PC-9 (cell line): ENCODE data around the gene HSD17B8. TPM values are rescaled to one million over a fixed set of nuclear protein-coding genes. Genes with fewer than 3 reads are reported as not detected.

ENCODE experiments used
- BruUV-seq: library from RNA; stranded (reverse); fragments of 400-500 nt; replicated peaks from 2 replicates; lab custom pipeline; 2021; lab: Mats Ljungman, UMichigan
- CTCF ChIA-PET: fragments of 300-600 bp; sonication (Branson Sonifier 250); formaldehyde crosslinking; loops from one replicate; lab custom pipeline; 2022; ENCODE audit warnings: antibody characterized with exemption; lab: Charles Lee
- POLR2A ChIA-PET: fragments of 300-600 bp; sonication (Branson Sonifier 250); formaldehyde crosslinking; loops from one replicate; lab custom pipeline; 2022; ENCODE audit warnings: antibody characterized with exemption; ENCODE audit not compliant: unreplicated experiment; lab: Charles Lee
- DNase-seq, 2 experiments: peaks; one replicate each; pipeline versions ENCODE4 v3.0.0 to v3.0.0-alpha.2; 2015 to 2022; ENCODE audit warnings: mixed read lengths in 1 of 2
- H2AFZ ChIP-seq: fragments of 200-600 bp; sonication (generic); 2 replicates; pipeline ENCODE4 v1.8.1; 2017; ENCODE audit warnings: antibody characterized with exemption
- H3F3A ChIP-seq: fragments of 200-600 bp; sonication (generic); 2 replicates; pipeline ENCODE4 v1.8.1; 2017; ENCODE audit warnings: antibody characterized with exemption, mild to moderate bottlenecking, low read depth; ENCODE audit not compliant: insufficient read depth
- H3K27ac ChIP-seq: fragments of 200-600 bp; sonication (generic); 2 replicates; pipeline ENCODE4 v1.6.1; 2016; ENCODE audit warnings: mixed run types
- H3K27me3 ChIP-seq: fragments of 200-600 bp; sonication (generic); 2 replicates; pipeline ENCODE4 v1.6.1; 2016; ENCODE audit warnings: low read depth, mixed run types; ENCODE audit not compliant: insufficient read depth
- H3K36me3 ChIP-seq: fragments of 200-600 bp; sonication (generic); 2 replicates; pipeline ENCODE4 v1.6.1; 2016; ENCODE audit warnings: low read depth, mixed run types
- H3K4me1 ChIP-seq: fragments of 200-600 bp; sonication (generic); replicated peaks from 2 replicates; pipeline ENCODE4 v1.6.1; 2016; ENCODE audit warnings: mixed run types; ENCODE audit not compliant: insufficient read depth
- H3K4me2 ChIP-seq: fragments of 200-600 bp; sonication (generic); 2 replicates; pipeline ENCODE4 v1.6.1; 2017; ENCODE audit warnings: mixed run types
- H3K4me3 ChIP-seq: fragments of 200-600 bp; sonication (generic); 2 replicates; pipeline ENCODE4 v1.6.1; 2016; ENCODE audit warnings: mixed run types
- H3K79me2 ChIP-seq: fragments of 200-600 bp; sonication (generic); 2 replicates; pipeline ENCODE4 v1.6.1; 2017; ENCODE audit warnings: low read depth, mixed run types
- H3K9me2 ChIP-seq: fragments of 200-600 bp; sonication (generic); 2 replicates; pipeline ENCODE4 v1.8.1; 2017; ENCODE audit warnings: mild to moderate bottlenecking; ENCODE audit not compliant: insufficient read depth
- H3K9me3 ChIP-seq: fragments of 200-600 bp; sonication (generic); 2 replicates; pipeline ENCODE4 v1.8.1; 2016; ENCODE audit warnings: low read depth; ENCODE audit not compliant: insufficient read depth
- H4K20me1 ChIP-seq: fragments of 200-600 bp; sonication (generic); 2 replicates; pipeline ENCODE4 v1.8.1; 2017; ENCODE audit not compliant: insufficient read depth
- EZH2 ChIP-seq: fragments of 200-600 bp; sonication (generic); IDR thresholded peaks from 2 replicates; pipeline ENCODE4 v1.8.0; 2017; ENCODE audit warnings: antibody characterized with exemption, low read depth
- intact Hi-C: fragments of 100-400 bp; cut with micrococcal nuclease; formaldehyde crosslinking; loops from one replicate; pipeline ENCODE4 v1.10.0; 2022; ENCODE audit not compliant: unreplicated experiment
- microRNA-seq: library from miRNA; unstranded; fragments of <30 nt; microRNA quantifications from one replicate; pipeline ENCODE4 v1.2.0, GENCODE V29; 2021; ENCODE audit warnings: borderline number of aligned reads, borderline replicate concordance
- total RNA-seq: library from RNA; stranded (reverse); gene quantifications from 2 replicates; pipeline ENCODE4 v1.2.3, GENCODE V29; 2021
- TF ChIP-seq, protein P1 (sequence below): fragments of 200-600 bp; sonication (generic); conservative IDR thresholded peaks from 2 replicates; pipeline ENCODE4 v1.6.1; 2017; ENCODE audit warnings: mixed run types, antibody characterized with exemption, mild to moderate bottlenecking, moderate library complexity

HSD17B8 gene
- total RNA-seq, 1 experiment from 2014 or later: 16.4 TPM

DNA sequence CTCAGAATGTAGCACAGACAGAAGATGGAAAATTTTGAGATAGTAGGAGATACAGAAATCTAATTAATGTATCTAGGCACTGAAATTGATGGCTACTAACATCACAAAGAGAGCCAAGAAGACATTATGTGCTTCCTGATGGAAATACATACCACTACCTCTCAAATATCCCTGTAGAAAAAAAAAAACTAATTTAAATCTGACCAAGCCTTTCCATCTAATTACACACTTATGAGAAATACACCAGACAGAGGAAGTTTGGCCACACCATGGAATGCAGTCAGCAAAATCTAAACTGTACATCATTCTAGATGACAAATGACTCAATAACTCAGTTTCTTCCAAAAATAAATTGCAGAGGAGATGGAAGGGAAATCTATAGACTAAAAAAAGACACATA, 48.3 kb downstream of the HSD17B8 start:
- peaks cover 34% of the 10 kb centered on the region for H3F3A ChIP-seq
- no TSS peak for BruUV-seq
- peaks cover 28% of the 10 kb centered on the region for H3K4me1 ChIP-seq
- H4K20me1 ChIP-seq: no peaks in the 10 kb centered on the region
- ChIA-PET POLR2A (no interaction called here), CTCF (no interaction called here)
- H2AFZ ChIP-seq: no peak overlapping the region
- H3K9me2 ChIP-seq: no peaks in the 10 kb centered on the region
- intact Hi-C loops: no loop called here
- H3K9me3 ChIP-seq: 0 out of 2 replicates have a peak, but pooled peaks cover 5% of the 10 kb centered on the region
- no peak for DNase-seq
- H3K79me2 ChIP-seq: no peaks in the 10 kb centered on the region
- TF ChIP-seq, protein P1, sequence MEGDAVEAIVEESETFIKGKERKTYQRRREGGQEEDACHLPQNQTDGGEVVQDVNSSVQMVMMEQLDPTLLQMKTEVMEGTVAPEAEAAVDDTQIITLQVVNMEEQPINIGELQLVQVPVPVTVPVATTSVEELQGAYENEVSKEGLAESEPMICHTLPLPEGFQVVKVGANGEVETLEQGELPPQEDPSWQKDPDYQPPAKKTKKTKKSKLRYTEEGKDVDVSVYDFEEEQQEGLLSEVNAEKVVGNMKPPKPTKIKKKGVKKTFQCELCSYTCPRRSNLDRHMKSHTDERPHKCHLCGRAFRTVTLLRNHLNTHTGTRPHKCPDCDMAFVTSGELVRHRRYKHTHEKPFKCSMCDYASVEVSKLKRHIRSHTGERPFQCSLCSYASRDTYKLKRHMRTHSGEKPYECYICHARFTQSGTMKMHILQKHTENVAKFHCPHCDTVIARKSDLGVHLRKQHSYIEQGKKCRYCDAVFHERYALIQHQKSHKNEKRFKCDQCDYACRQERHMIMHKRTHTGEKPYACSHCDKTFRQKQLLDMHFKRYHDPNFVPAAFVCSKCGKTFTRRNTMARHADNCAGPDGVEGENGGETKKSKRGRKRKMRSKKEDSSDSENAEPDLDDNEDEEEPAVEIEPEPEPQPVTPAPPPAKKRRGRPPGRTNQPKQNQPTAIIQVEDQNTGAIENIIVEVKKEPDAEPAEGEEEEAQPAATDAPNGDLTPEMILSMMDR: no peak
- TF ChIP-seq EZH2: no peak
- H3K36me3 ChIP-seq: peaks cover 20% of the 10 kb centered on the region; the same call in 1 of the 2 replicates
- no peaks in the 10 kb centered on the region for H3K27me3 ChIP-seq
- H3K4me3 ChIP-seq: no peak overlapping the region
- H3K4me2 ChIP-seq: no peak overlapping the region
- no peak overlapping the region for H3K27ac ChIP-seq

DNA sequence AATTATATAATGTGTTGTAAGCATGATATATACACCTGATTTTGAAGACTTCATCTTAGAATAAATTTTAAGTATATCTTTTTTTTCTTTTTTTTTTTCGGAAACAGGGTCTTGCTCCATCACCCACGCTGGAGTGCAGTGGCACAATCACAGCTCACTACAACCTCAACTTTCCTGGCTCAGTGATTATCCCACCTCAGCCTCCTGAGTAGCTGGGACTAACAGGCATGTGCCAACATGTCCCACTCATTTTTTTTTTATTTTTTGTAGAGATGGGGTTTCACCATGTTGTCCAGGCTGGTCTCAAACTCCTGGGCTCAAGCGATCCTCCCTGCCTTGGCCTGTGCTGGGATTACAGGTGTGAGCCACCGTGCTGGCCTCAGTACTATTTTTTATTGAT, 50.1 kb downstream of the HSD17B8 start:
- Histone ChIP-seq H3K27me3 (no peaks in the 10 kb centered on the region), H3K4me3 (no peak overlapping the region), H3K27ac (no peak overlapping the region), H4K20me1 (no peaks in the 10 kb centered on the region), H3K79me2 (no peaks in the 10 kb centered on the region), H2AFZ (no peak overlapping the region), H3K4me2 (no peak overlapping the region), H3K36me3 (peaks cover 23% of the 10 kb centered on the region; the same call in 1 of the 2 replicates), H3K9me2 (no peaks in the 10 kb centered on the region), H3K9me3 (0 out of 2 replicates have a peak, but pooled peaks cover 5% of the 10 kb centered on the region), H3K4me1 (peaks cover 33% of the 10 kb centered on the region), H3F3A (peaks cover 40% of the 10 kb centered on the region)
- intact Hi-C loops: no loop called here
- TF ChIP-seq EZH2: no peak
- TF ChIP-seq, protein P1: no peak
- DNase-seq: no peak
- POLR2A ChIA-PET: no interaction called here
- no TSS peak for BruUV-seq
- CTCF ChIA-PET: no interaction called here

Small RNAs within 50 kb of the gene (microRNA-seq; reads per million reads assigned to microRNA genes)
- 10.1 reads per million, percentile 17 among the genes with 10 or more reads in this experiment for gene MIR219A1

Other genes starting within 250 kb of the HSD17B8 start
- gene BRD2, start 236.1 kb upstream of the HSD17B8 start, total RNA-seq: 130 and 157 TPM in 2 replicates
- not detected in 2 replicates for gene HLA-DOA, start 195.1 kb upstream of the HSD17B8 start, total RNA-seq
- gene HLA-DPA1, start 131.0 kb upstream of the HSD17B8 start, total RNA-seq: not detected in 2 replicates
- gene HLA-DPB1, start 128.7 kb upstream of the HSD17B8 start, total RNA-seq: not detected in 2 replicates
- gene COL11A2, start 12.2 kb upstream of the HSD17B8 start, total RNA-seq: 2.2 and 3.4 TPM in 2 replicates
- 49.8 and 51.5 TPM in 2 replicates for gene RXRB, start 4.0 kb upstream of the HSD17B8 start, total RNA-seq
- gene SLC39A7, start 3.8 kb upstream of the HSD17B8 start, total RNA-seq: 96.4 and 110 TPM in 2 replicates
- 18.9 and 19.2 TPM in 2 replicates for gene RING1, start 3.8 kb downstream of the HSD17B8 start, total RNA-seq
- gene VPS52, start 67.2 kb downstream of the HSD17B8 start, total RNA-seq: 46.2 and 48.3 TPM in 2 replicates
- 2,057 and 2,442 TPM in 2 replicates for gene RPS18, start 67.4 kb downstream of the HSD17B8 start, total RNA-seq
- 10.3 and 12.8 TPM in 2 replicates for gene B3GALT4, start 72.5 kb downstream of the HSD17B8 start, total RNA-seq
- 52.4 and 59.6 TPM in 2 replicates for gene WDR46, start 84.6 kb downstream of the HSD17B8 start, total RNA-seq
- 51.5 and 57.2 TPM in 2 replicates for gene PFDN6, start 84.9 kb downstream of the HSD17B8 start, total RNA-seq
- 99.3 and 102 TPM in 2 replicates for gene RGL2, start 94.3 kb downstream of the HSD17B8 start, total RNA-seq
- gene TAPBP, start 109.4 kb downstream of the HSD17B8 start, total RNA-seq: 156 and 194 TPM in 2 replicates
- 16.5 and 20.8 TPM in 2 replicates for gene ZBTB22, start 113.1 kb downstream of the HSD17B8 start, total RNA-seq
- gene DAXX, start 118.3 kb downstream of the HSD17B8 start, total RNA-seq: 60.1 and 61.6 TPM in 2 replicates
- 82.9 and 91.4 TPM in 2 replicates for gene KIFC1, start 187.2 kb downstream of the HSD17B8 start, total RNA-seq
- gene PHF1, start 206.4 kb downstream of the HSD17B8 start, total RNA-seq: 47.6 and 52.0 TPM in 2 replicates
- 213 and 220 TPM in 2 replicates for gene CUTA, start 213.5 kb downstream of the HSD17B8 start, total RNA-seq
- gene SYNGAP1, start 215.4 kb downstream of the HSD17B8 start, total RNA-seq: 13.6 and 17.7 TPM in 2 replicates
- gene ZBTB9, start 249.9 kb downstream of the HSD17B8 start, total RNA-seq: 7.9 and 8.4 TPM in 2 replicates